ENCODE results near the gene CTNNB1.
"Not testable (repeated sequence)": the region's sequence is repeated elsewhere in the genome, so short reads cannot be mapped to it uniquely, and the experiment has no call there.

The CTNNB1 gene

GRCh38 chr3:41258239-41258800 is 59.0 kb downstream of the CTNNB1 start:
- no peak for DNase-seq (ENCODE audit: low read depth)

GRCh38 chr3:41259449-41260062 is 60.3 kb downstream of the CTNNB1 start:
- no peak for DNase-seq (ENCODE audit: low read depth)

GRCh38 chr3:41260063-41260450 is 60.8 kb downstream of the CTNNB1 start:
- DNase-seq (ENCODE audit: low read depth): no peak

- no peak for DNase-seq (ENCODE audit: low read depth)
Observed at GRCh38 chr3:41265011-41265545, 65.8 kb downstream of the CTNNB1 start.

- DNase-seq (ENCODE audit: low read depth): no peak
Observed at GRCh38 chr3:41265823-41266273, 66.5 kb downstream of the CTNNB1 start.

GRCh38 chr3:41267975-41268640 is 68.8 kb downstream of the CTNNB1 start:
- no peak for DNase-seq (ENCODE audit: low read depth)

- no peak for DNase-seq (ENCODE audit: low read depth)
Observed at GRCh38 chr3:41272667-41273066, 73.4 kb downstream of the CTNNB1 start.

GRCh38 chr3:41274944-41275668 is 75.8 kb downstream of the CTNNB1 start:
- no peak for DNase-seq (ENCODE audit: low read depth)

GRCh38 chr3:41276191-41276590 is 76.9 kb downstream of the CTNNB1 start:
- DNase-seq (ENCODE audit: low read depth): no peak

GRCh38 chr3:41277790-41278465 is 78.6 kb downstream of the CTNNB1 start:
- no peak for DNase-seq (ENCODE audit: low read depth)

- DNase-seq (ENCODE audit: low read depth): not testable (repeated sequence)
Observed at GRCh38 chr3:41284934-41285333, 85.6 kb downstream of the CTNNB1 start.

- no peak for DNase-seq (ENCODE audit: low read depth)
Observed at GRCh38 chr3:41286305-41286704, 87.0 kb downstream of the CTNNB1 start.

GRCh38 chr3:41288785-41289184 is 89.5 kb downstream of the CTNNB1 start:
- no peak for DNase-seq (ENCODE audit: low read depth)
